Measurements from ENCODE around the gene TOMM6. TPM values are rescaled to one million over a fixed set of nuclear protein-coding genes. Genes with fewer than 3 reads are reported as not detected.

Gene TOMM6
- total RNA-seq, 1 experiment from 2014 or later, result 197 TPM

GRCh38 chr6:41783106-41783780, 4.3 kb upstream of the TOMM6 start:
- no peak for DNase-seq (ENCODE audit: low spot score)
- TF ChIP-seq EZH2 (IDR thresholded peaks at IDR 0.05; ENCODE audit: borderline replicate concordance, low read depth, low read length, poor library complexity, severe bottlenecking), result no peak
- TF ChIP-seq, protein P1, sequence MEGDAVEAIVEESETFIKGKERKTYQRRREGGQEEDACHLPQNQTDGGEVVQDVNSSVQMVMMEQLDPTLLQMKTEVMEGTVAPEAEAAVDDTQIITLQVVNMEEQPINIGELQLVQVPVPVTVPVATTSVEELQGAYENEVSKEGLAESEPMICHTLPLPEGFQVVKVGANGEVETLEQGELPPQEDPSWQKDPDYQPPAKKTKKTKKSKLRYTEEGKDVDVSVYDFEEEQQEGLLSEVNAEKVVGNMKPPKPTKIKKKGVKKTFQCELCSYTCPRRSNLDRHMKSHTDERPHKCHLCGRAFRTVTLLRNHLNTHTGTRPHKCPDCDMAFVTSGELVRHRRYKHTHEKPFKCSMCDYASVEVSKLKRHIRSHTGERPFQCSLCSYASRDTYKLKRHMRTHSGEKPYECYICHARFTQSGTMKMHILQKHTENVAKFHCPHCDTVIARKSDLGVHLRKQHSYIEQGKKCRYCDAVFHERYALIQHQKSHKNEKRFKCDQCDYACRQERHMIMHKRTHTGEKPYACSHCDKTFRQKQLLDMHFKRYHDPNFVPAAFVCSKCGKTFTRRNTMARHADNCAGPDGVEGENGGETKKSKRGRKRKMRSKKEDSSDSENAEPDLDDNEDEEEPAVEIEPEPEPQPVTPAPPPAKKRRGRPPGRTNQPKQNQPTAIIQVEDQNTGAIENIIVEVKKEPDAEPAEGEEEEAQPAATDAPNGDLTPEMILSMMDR (conservative IDR thresholded peaks at IDR 0.05; ENCODE audit: low read depth, low read length), result no peak
- no peaks in the 10 kb centered on the region for H3K9me3 ChIP-seq (ENCODE audit: low read depth, low read length, poor library complexity, severe bottlenecking)
- peaks cover 22% of the 10 kb centered on the region for H3K4me1 ChIP-seq (ENCODE audit: insufficient read depth, low read length, poor library complexity, severe bottlenecking)
- H3K27me3 ChIP-seq (replicated peaks; ENCODE audit: insufficient read depth, low read depth, low read length, poor library complexity), result no peaks in the 10 kb centered on the region
- H3K36me3 ChIP-seq (ENCODE audit: insufficient read depth, low read length, poor library complexity, severe bottlenecking), result no peaks in the 10 kb centered on the region
- no peak overlapping the region for H3K4me3 ChIP-seq (ENCODE audit: low read depth, low read length, poor library complexity, severe bottlenecking)
- no peak overlapping the region for H3K27ac ChIP-seq (ENCODE audit: low read depth, low read length, poor library complexity, severe bottlenecking)
- intact Hi-C loops (cut with micrococcal nuclease; ENCODE audit: unreplicated experiment), result no loop called here
- ChIA-PET CTCF (no interaction called here), POLR2A (ENCODE audit: low non-redundant PET) (no interaction called here)
- no TSS peak for BruUV-seq (replicated peaks)

- BruUV-seq (replicated peaks), result no TSS peak
- DNase-seq (ENCODE audit: low spot score), result no peak
- ChIA-PET CTCF (no interaction called here), POLR2A (ENCODE audit: low non-redundant PET) (no interaction called here)
- H3K4me1 ChIP-seq (ENCODE audit: insufficient read depth, low read length, poor library complexity, severe bottlenecking), result peaks cover 12% of the 10 kb centered on the region
- H3K9me3 ChIP-seq (ENCODE audit: low read depth, low read length, poor library complexity, severe bottlenecking), result no peaks in the 10 kb centered on the region
- no peak for TF ChIP-seq EZH2 (IDR thresholded peaks at IDR 0.05; ENCODE audit: borderline replicate concordance, low read depth, low read length, poor library complexity, severe bottlenecking)
- TF ChIP-seq, protein P1 (conservative IDR thresholded peaks at IDR 0.05; ENCODE audit: low read depth, low read length), result no peak
- intact Hi-C loops (cut with micrococcal nuclease; ENCODE audit: unreplicated experiment), result loop anchor here (5.0 kb wide), 2 partner anchors 153 to 1113 kb away; no protein-coding TSS in a partner anchor
- no peak overlapping the region for H3K27ac ChIP-seq (ENCODE audit: low read depth, low read length, poor library complexity, severe bottlenecking)
- no peak overlapping the region for H3K4me3 ChIP-seq (ENCODE audit: low read depth, low read length, poor library complexity, severe bottlenecking)
- peaks cover 9% of the 10 kb centered on the region for H3K36me3 ChIP-seq (ENCODE audit: insufficient read depth, low read length, poor library complexity, severe bottlenecking)
- no peaks in the 10 kb centered on the region for H3K27me3 ChIP-seq (replicated peaks; ENCODE audit: insufficient read depth, low read depth, low read length, poor library complexity)
Measured at GRCh38 chr6:41784581-41785171, 2.8 kb upstream of the TOMM6 start.

DNA sequence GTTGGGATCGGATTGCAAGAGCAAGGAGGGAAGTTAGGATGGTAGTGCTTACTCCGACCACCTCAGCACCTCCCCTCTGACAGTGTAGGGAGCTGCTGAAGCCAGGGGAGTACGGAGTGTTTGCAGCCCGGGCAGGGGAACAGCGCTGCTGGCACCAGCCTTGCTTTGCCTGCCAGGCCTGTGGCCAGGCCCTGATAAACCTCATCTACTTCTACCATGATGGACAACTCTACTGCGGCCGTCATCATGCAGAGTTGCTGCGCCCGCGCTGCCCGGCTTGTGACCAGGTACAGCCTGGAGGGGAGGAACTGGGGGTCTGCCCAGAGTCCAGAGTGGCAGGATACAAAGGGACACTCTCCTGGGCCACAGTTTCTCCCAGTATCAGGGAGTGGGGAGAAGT, 2.2 kb upstream of the TOMM6 start:
- no peak overlapping the region for H3K27ac ChIP-seq (ENCODE audit: low read depth, low read length, poor library complexity, severe bottlenecking)
- no peaks in the 10 kb centered on the region for H3K27me3 ChIP-seq (replicated peaks; ENCODE audit: insufficient read depth, low read depth, low read length, poor library complexity)
- H3K4me3 ChIP-seq (ENCODE audit: low read depth, low read length, poor library complexity, severe bottlenecking), result no peak overlapping the region
- ChIA-PET POLR2A (ENCODE audit: low non-redundant PET) (no interaction called here), CTCF (interaction anchor here (1.0 to 2.8 kb wide), 2 partner anchors 9 to 259 kb away, joined by 3 to 12 read pairs; no protein-coding TSS in a partner anchor)
- DNase-seq (ENCODE audit: low spot score), result no peak
- no TSS peak for BruUV-seq (replicated peaks)
- H3K4me1 ChIP-seq (ENCODE audit: insufficient read depth, low read length, poor library complexity, severe bottlenecking), result peaks cover 12% of the 10 kb centered on the region
- H3K9me3 ChIP-seq (ENCODE audit: low read depth, low read length, poor library complexity, severe bottlenecking), result no peaks in the 10 kb centered on the region
- H3K36me3 ChIP-seq (ENCODE audit: insufficient read depth, low read length, poor library complexity, severe bottlenecking), result peaks cover 14% of the 10 kb centered on the region
- no peak for TF ChIP-seq EZH2 (IDR thresholded peaks at IDR 0.05; ENCODE audit: borderline replicate concordance, low read depth, low read length, poor library complexity, severe bottlenecking)
- TF ChIP-seq, protein P1 (conservative IDR thresholded peaks at IDR 0.05; ENCODE audit: low read depth, low read length), result no peak
- intact Hi-C loops (cut with micrococcal nuclease; ENCODE audit: unreplicated experiment), result loop anchor here (5.0 kb wide), 2 partner anchors 152 to 1112 kb away; no protein-coding TSS in a partner anchor

Data from A673 (cell line).